ENCODE results near the gene TNS2. TPM values are rescaled to one million over a fixed set of nuclear protein-coding genes. Genes with fewer than 3 reads are reported as not detected.
"Not testable (repeated sequence)": the region's sequence is repeated elsewhere in the genome, so short reads cannot be mapped to it uniquely, and the experiment has no call there.

Gene TNS2
- total RNA-seq, 2 donors from 2014 or later = 76.2 to 153 TPM

DNA sequence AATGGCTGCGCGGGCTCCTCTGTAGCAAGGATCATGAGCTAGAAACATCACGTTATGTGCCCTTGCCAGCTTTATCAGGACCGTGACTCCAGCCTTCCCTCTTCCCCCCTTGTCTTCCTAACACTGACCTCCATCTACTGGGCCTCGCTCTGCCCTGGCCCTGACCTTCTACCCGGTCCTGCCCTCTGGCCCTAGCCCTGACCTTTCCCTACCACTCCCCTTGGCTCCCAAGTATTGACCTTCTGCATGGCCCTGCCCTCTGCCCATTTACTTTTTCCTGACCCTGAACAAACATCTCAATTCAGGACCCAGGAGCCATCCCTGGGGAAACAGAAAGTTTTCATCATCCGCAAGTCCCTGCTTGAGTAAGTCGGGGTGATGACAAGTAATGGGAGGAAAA lies 55.4 kb downstream of the TNS2 start:
- TF ChIP-seq CTCF (IDR thresholded peaks at IDR 0.05) = no peak
- no peak for DNase-seq (ENCODE audit: low spot score)
- Histone ChIP-seq H3K9me3 (no peaks in the 10 kb centered on the region), H3K36me3 (peaks cover 10% of the 10 kb centered on the region), H3K27ac (no peak overlapping the region), H3K27me3 (no peaks in the 10 kb centered on the region), H3K4me1 (no peaks in the 10 kb centered on the region), H3K4me3 (no peak overlapping the region)

- Histone ChIP-seq H3K4me1 (no peaks in the 10 kb centered on the region), H3K4me3 (no peak overlapping the region), H3K27ac (no peak overlapping the region), H3K9me3 (no peaks in the 10 kb centered on the region), H3K36me3 (peaks cover 7% of the 10 kb centered on the region), H3K27me3 (no peaks in the 10 kb centered on the region)
- DNase-seq (ENCODE audit: low spot score) = no peak
- TF ChIP-seq CTCF (IDR thresholded peaks at IDR 0.05) = no peak
Measured at GRCh38 chr12:53105712-53106439, 56.0 kb downstream of the TNS2 start.

- Histone ChIP-seq H3K4me3 (no peak overlapping the region), H3K36me3 (no peaks in the 10 kb centered on the region), H3K4me1 (no peaks in the 10 kb centered on the region), H3K27me3 (no peaks in the 10 kb centered on the region), H3K27ac (no peak overlapping the region), H3K9me3 (no peaks in the 10 kb centered on the region)
- TF ChIP-seq CTCF (IDR thresholded peaks at IDR 0.05) = no peak
- DNase-seq (ENCODE audit: low spot score) = no peak
Measured at GRCh38 chr12:53107122-53107521, 57.3 kb downstream of the TNS2 start.

DNA sequence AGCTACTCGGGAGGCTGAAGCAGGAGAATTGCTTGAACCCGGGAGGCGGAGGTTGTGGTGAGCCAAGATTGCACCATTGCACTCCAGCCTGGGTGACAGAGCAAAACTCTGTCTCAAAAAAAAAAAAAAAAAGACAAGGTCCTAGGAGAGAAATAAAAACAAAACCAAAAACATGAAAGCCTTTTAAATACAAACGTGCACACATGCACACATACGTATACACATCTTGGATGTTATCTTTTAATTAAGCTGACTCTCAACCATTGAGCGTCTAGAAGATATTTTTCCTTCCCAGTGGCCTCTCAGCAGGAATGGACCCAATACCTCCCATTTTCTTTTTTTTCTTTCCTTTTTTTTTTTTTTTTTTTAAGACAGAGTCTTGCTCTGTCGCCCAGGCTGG lies 62.6 kb downstream of the TNS2 start:
- H3K27me3 ChIP-seq; H3K4me3 ChIP-seq; H3K36me3 ChIP-seq; H3K9me3 ChIP-seq; H3K27ac ChIP-seq; DNase-seq (ENCODE audit: low spot score): not testable (repeated sequence)
- peaks cover 0 to 14% of the 10 kb centered on the region in 2 donors for H3K4me1 ChIP-seq

DNA sequence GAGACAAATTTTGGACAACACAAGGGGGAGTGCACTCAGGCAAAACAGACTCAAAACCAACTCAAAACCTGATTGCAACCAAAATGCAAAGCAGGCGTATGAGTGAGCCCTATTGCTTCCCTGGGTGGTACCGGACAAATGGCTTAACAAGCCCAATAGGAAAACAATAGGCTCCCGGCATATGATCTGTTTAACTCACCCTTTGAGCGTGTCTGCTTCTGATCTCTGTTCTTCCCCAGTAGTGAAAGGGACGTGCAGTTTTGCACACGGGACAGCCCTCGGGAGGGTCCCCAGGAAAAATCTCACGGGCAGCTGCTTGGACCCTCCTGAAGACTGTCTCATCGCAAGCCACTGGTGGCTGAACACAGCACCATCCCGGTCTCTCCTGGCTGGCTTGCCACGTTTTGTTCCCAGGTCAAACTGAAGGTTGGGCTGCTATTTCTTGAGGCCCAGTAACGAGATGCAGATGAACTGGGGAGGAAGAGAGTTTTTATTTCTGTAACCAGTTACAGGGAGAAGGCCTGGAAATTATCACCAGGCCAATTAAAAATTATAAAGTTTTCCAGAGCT lies 63.4 kb downstream of the TNS2 start:
- Histone ChIP-seq H3K36me3 (no peaks in the 10 kb centered on the region), H3K27me3 (no peaks in the 10 kb centered on the region), H3K4me3 (no peak overlapping the region), H3K4me1 (peaks cover 0 to 14% of the 10 kb centered on the region in 2 donors), H3K9me3 (no peaks in the 10 kb centered on the region), H3K27ac (no peak overlapping the region)
- TF ChIP-seq CTCF (IDR thresholded peaks at IDR 0.05) = no peak
- no peak for DNase-seq (ENCODE audit: low spot score)

DNA sequence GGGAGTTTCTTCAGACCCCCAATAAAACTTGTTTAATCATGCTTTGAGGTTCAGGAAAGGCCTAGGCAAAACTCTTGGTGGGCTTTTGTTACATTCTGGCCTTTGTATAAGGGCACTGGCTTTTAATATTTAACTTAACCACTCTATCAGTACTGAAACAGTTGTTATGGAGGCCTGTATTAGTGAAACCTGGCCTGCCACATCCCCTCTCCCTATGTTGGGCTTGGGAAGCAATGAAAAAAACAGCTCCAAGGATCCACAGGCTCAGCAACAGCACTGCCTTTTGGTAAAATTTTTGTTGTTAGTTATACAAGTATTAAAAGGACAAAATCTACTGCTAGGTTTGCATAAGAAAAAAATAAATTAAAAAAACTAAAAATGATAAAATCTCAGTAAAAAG lies 64.1 kb downstream of the TNS2 start:
- Histone ChIP-seq H3K4me3 (no peak overlapping the region), H3K27ac (no peak overlapping the region), H3K27me3 (no peaks in the 10 kb centered on the region), H3K36me3 (no peaks in the 10 kb centered on the region), H3K4me1 (peaks cover 0 to 14% of the 10 kb centered on the region in 2 donors), H3K9me3 (no peaks in the 10 kb centered on the region)
- no peak for DNase-seq (ENCODE audit: low spot score)
- TF ChIP-seq CTCF (IDR thresholded peaks at IDR 0.05) = no peak

Small RNA genes lying within 50 kb of the gene (microRNA-seq; reads per million reads assigned to microRNA genes)
- gene MIR6757 (ENCODE audit: borderline number of aligned reads in 2 of 2, borderline replicate concordance in 1 of 2) = 0.71 to 1.4 reads per million in 2 donors

Other genes with a start within 250 kb of the TNS2 start
- gene KRT4, start 235.9 kb upstream of the TNS2 start, total RNA-seq = not detected
- not detected for gene KRT79, start 215.8 kb upstream of the TNS2 start, total RNA-seq
- not detected for gene KRT78, start 201.1 kb upstream of the TNS2 start, total RNA-seq
- gene KRT8, start 145.0 kb upstream of the TNS2 start, total RNA-seq = 100 to 1,000 TPM; 199 to 271 TPM
- gene KRT18, start 100.9 kb upstream of the TNS2 start, total RNA-seq = 100 to 1,000 TPM in 1 of 2 donors, 10 to 100 TPM in 1; 85.1 to 150 TPM
- 100 to 1,000 TPM; 272 to 383 TPM for gene EIF4B, start 43.6 kb upstream of the TNS2 start, total RNA-seq
- gene SPRYD3, start 29.3 kb downstream of the TNS2 start, total RNA-seq = 10 to 100 TPM; 33.5 to 64.5 TPM
- 100 to 1,000 TPM in 1 of 2 donors, 10 to 100 TPM in 1; 99.0 to 358 TPM for gene IGFBP6, start 47.6 kb downstream of the TNS2 start, total RNA-seq
- gene SOAT2, start 53.4 kb downstream of the TNS2 start, total RNA-seq = not detected
- gene ZNF740, start 130.7 kb downstream of the TNS2 start, total RNA-seq = 1 to 10 TPM; 5.9 to 7.4 TPM
- 1 to 10 TPM; 3.4 to 4.9 TPM for gene CSAD, start 130.9 kb downstream of the TNS2 start, total RNA-seq
- gene ITGB7, start 157.2 kb downstream of the TNS2 start, total RNA-seq = under 1 TPM in 1 of 2 donors, not detected in 1; 0.47 TPM
- 10 to 100 TPM; 14.8 to 15.0 TPM for gene RARG, start 182.1 kb downstream of the TNS2 start, total RNA-seq
- under 1 TPM; 0.12 to 0.59 TPM for gene ESPL1, start 218.2 kb downstream of the TNS2 start, total RNA-seq
- 100 to 1,000 TPM; 416 to 549 TPM for gene PFDN5, start 245.5 kb downstream of the TNS2 start, total RNA-seq
- gene MYG1, start 249.6 kb downstream of the TNS2 start, total RNA-seq = 10 to 100 TPM; 26.9 to 28.3 TPM

Measured in right atrium auricular region (tissue), 2 donors.